Ammon's horn (tissue), 1 donor: Measurements from ENCODE around the gene ANKRD22.
"Not testable (repeated sequence)": the region's sequence is repeated elsewhere in the genome, so short reads cannot be mapped to it uniquely, and the experiment has no call there.

Experiments
- DNase-seq: peaks from one replicate; pipeline ENCODE4 v3.0.0-alpha.2; 2016; ENCODE audit warnings: low spot score

Gene ANKRD22

DNA sequence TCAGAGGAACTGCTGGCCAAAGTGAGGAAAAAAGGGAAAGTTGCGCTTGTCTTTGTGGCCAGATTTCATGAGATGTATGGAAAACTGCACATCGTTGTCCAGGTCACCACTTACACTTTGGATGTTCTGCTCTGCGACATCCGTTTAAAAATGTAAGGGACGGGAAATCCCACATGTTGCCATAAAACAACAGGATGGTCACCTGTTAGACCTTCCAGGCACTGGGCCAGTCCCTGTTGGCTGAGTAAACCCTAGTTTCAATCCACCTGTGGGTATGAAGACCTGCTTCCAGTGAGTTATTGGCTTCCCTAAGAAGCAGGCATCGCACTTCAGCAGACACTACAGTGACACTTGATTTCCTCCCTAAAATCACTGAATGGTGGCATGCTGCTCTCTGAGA is 25.7 kb upstream of the ANKRD22 start:
- DNase-seq: no peak

- no peak for DNase-seq
Observed at GRCh38 chr10:88875081-88875480, 23.4 kb upstream of the ANKRD22 start.

DNA sequence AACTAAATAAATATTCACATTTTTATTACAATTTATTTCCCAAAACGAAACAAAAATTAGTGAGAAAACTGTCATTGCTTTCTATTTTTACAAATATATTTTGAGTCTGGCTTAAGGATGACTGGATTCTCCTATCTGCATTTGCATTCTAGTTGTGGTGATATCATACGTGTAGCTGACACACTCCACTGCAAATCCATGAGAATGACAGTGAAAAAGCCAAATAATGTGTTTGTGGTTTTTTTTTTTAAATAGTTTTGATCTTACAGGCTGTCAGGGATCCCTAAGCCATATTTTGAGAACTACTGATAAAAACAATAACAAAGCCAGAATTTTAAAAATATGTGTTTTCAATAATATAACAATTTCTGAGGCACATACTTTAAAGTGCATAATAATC is 22.6 kb upstream of the ANKRD22 start:
- no peak for DNase-seq

DNA sequence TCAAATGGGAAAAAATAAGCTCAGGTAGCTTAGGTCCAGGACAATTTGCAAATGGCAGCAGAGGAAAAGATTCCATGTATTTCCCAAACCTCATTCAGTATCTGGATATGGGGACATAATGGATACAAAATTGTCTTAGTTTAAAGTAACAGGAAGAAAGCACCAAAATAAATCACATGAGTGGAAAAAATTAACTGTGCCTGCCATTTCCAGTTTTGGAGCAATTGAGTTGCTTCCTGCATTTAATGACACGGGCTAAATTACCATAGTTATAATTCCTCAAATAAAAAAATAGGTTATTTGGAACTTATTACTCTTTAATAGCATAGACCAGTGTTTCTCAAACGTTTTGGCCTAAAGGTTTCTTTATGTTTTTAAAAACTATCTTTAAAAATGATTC is 22.1 kb upstream of the ANKRD22 start:
- DNase-seq: no peak

GRCh38 chr10:88870089-88870488 is 18.4 kb upstream of the ANKRD22 start:
- no peak for DNase-seq

GRCh38 chr10:88866454-88866853 is 14.8 kb upstream of the ANKRD22 start:
- no peak for DNase-seq

GRCh38 chr10:88865281-88865876 is 13.7 kb upstream of the ANKRD22 start:
- DNase-seq: no peak

- DNase-seq: no peak
Observed at GRCh38 chr10:88861036-88861435, 9.4 kb upstream of the ANKRD22 start.

DNA sequence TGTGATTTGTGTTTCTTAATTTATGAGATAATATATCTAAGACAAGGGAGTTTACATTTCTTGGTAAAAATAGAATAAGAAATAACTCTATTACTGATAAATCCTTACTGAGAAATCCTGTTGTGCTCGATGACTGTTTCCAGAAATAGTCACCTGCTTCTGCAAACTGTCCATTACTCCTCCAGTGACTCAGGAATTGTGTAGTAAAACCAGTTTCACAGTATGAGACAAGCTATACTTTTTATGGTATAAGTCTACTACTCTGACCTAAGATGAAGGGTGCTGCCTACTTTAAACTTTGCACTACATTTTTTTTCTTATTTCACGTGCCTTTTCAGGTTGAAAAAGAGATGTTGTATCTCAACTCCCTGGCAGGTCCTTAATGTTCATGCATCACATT is 6.8 kb upstream of the ANKRD22 start:
- no peak for DNase-seq

- DNase-seq: no peak
Observed at GRCh38 chr10:88857831-88858230, 6.2 kb upstream of the ANKRD22 start.

DNA sequence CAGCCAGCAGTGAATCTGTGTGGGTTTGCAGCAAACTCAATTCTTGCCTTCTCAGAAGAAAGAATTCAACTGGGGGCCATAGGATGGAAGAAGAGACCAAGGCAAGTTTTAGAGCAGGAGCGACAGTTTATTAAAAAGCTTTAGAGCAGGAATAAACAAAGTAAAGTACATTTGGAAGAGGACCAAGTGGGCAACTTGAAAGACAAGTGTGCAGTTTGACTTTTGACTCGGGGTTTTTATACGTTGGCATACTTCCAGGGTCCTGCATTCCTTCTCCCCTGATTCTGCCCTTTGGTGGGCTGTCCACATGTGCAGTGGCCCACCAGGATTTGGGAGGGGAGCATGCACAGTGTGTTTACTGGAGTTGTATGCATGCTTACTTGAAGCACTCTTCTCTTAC is 3.0 kb upstream of the ANKRD22 start:
- no peak for DNase-seq

DNA sequence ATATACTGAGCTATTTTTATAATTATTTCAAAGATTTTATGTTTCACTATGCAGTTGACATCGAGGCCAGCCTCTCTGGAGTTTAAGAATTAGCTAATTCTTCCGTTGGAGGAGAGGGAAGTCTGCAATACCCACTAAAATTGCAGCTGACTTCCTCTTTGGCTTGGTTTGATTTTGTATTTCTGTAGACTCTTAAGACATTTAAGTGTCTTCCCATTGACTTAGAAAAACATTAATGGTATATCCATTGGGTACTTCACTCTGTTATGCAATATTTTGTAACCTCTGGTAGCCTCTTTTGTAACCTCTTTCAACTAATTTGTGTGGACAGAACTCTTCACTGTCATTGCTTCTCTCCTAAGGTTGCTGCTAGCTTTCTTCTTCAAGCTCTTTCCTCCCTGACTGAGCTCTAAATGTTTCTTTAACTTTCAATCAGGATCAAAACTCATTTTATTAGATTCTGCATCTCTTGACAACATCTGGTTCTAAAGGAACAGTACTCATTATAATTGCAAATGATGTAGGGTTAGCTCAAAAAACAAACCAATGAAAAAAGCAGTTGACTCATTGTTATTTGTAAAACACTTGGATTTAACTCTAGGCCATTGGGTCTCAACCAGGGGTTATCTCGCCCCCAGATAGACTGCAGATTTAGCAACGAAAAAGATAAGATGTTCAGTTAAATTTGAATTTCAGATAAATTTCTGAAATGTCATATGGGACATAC is 1.7 kb upstream of the ANKRD22 start:
- no peak for DNase-seq

GRCh38 chr10:88852327-88852726 is 683 bp upstream of the ANKRD22 start:
- no peak for DNase-seq

DNA sequence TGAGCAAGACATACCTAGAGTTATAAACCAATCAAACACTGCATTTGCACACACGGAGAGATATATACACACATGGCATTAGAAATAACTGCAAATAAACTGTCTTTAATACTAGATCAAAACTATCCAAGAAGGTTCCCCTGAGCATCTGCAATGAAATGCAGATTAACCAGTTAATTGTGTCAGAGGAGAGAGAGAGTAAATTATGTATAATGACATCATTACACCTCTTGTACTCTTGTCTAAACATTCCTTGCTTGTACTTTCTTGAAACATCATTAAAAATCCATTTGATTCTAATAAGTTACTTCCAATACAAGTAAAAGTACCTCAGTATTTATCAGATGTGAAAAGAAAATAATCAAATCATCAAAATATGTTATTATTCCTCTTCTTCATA is 932 bp downstream of the ANKRD22 start:
- no peak for DNase-seq

DNA sequence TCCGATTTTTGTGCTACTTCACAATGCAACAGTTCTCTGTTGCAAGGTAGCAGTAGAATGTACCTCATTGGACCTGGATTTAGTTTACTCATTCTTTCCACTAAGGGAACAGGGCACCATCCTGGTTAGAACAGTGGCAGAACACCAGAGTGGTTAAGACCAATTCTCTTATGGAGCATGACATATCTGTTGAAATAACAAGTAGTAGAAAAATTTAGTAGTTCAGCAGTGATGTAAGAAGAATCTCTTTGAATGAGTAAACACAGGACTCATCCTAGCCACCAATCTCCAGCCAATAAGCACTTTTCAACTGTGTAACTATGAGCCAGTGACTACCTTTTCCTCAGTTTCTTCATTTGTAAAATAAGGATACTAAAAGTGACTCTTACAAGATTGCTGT is 2.4 kb downstream of the ANKRD22 start:
- no peak for DNase-seq

- DNase-seq: no peak
Observed at GRCh38 chr10:88848499-88848898, 3.1 kb downstream of the ANKRD22 start.

DNA sequence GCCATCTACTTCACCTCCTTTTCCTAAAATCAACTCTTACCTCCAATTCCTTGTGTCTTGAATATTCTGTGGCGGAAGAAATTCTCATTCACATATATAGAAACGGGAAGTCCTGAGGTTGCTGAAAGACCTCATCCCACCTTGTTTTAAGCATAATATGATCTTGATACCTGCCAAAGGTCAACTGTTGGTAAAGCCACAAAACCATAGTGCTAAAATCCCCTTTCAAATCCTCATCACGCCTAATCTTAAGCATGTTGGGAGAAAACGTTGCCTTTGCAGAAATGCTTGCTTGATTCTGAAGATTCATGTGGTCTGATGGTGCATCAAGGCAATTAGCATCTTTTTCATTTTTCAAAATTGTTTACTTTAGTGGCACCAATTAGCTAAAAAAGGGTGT is 8.5 kb downstream of the ANKRD22 start:
- no peak for DNase-seq

DNA sequence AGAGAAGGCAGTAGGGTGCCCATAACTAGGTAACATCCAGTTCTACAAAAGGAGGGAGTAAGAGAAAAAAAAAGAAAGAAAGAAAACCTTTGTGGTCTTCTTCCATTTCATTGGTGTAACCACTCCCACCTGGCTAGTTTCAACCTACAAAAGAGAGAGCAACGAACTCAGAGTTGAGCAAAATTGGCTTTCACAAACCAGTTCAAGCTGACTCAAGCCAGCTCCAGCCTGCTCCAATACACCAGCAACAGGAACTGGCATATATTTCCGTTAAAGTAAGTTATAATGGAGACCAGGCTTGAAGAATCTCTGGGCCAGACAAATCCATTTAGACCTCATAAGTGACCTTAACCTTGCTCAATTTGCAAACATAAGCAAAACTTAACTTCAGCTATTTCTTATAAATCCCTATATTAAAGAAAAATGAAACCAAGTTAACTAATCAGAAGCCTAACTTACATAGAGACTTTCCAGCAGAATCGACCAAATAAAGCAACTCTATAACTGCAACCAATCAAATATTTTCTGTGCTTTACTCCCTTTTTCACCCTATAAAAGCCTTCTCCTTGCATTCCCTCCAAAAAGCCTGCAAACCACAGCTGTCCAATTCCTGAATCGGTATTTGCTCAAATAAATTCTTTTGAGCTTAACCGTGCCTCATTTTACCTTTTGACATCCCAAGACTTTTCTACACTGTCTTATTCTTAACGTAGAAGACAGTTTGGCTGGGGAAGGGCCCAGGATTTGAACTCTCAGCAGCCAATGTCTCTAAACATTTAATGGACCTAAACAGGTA is 10.1 kb downstream of the ANKRD22 start:
- DNase-seq: no peak

DNA sequence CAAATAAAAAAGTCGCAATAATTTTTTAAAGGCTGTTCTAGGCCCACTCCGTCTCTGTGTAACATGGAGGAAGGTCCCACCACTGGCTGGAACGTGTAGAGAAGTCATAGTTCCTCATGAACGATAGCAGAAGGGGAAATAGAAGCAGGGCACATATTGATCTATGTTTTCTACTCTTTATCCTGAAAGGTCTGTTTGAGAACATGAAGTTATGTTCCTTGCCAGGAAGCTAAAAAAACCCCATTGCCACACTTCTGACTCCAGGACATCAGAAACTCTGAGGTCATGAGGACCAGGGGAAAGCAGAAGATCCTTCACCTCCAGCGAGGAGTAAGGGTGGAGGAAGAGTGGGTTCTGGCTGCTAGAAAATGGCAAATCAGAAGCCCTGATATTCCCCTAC is 10.8 kb downstream of the ANKRD22 start:
- no peak for DNase-seq

- DNase-seq: no peak
Observed at GRCh38 chr10:88840104-88840503, 11.5 kb downstream of the ANKRD22 start.

DNA sequence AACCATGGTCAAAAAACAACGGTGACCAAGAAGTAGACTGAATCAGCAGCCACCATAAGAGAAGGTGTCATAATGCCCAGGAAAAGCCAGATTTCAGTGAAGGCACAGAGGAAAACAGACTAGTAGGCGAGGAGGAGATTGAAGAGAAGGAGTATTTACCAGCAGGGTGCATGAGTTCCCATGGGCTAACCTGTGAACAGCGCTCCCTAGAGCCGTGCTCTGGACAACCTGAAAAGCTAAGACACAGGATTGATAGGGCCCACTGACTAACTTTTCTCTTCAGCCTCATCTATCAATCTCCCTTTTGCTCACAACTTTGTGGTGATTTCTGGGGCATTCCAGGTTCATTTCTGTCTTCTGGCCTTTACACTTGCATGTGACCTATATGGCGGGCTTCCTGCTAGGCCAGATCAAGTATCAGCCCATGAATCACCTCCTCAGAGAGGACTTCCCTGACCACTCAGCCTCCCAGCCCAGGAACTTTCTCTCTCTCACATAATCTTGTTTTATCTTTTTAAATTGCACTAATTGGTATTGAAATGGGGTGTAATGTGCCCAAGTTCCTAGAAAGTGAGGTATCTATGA is 12.8 kb downstream of the ANKRD22 start:
- DNase-seq: no peak

GRCh38 chr10:88837632-88838031 is 14.0 kb downstream of the ANKRD22 start:
- not testable (repeated sequence) for DNase-seq

DNA sequence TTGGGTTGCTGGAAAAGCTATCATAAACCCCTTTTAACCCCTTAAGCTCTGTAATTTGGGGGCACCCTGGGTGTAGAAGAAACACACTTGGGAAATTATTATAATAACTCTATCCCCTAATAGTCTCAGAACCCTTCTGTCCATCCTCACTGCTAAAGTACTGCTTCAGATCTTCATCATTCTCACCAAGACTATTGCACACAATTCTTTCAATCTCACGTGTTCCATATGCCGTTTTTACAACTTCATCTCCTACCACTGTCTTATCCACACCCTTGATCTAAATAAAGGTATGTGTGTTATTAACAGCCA is 15.8 kb downstream of the ANKRD22 start:
- DNase-seq: no peak
